Hepatic stellate cell (primary cell): ENCODE results near the gene DLGAP3.
"Not testable (repeated sequence)": the region's sequence is repeated elsewhere in the genome, so short reads cannot be mapped to it uniquely, and the experiment has no call there.

Source experiments
- DNase-seq: peaks from one replicate; pipeline ENCODE4 v3.0.0; 2011; ENCODE audit warnings: low spot score

The DLGAP3 gene

GRCh38 chr1:34829250-34829649, 100.2 kb downstream of the DLGAP3 start:
- DNase-seq = no peak

GRCh38 chr1:34828611-34829010, 100.8 kb downstream of the DLGAP3 start:
- no peak for DNase-seq

GRCh38 chr1:34827341-34827941, 102.0 kb downstream of the DLGAP3 start:
- no peak for DNase-seq

GRCh38 chr1:34825455-34826091, 103.9 kb downstream of the DLGAP3 start:
- DNase-seq = no peak

- DNase-seq = no peak
Observed at GRCh38 chr1:34824817-34825454, 104.5 kb downstream of the DLGAP3 start.

- DNase-seq = no peak
Observed at GRCh38 chr1:34822202-34822601, 107.2 kb downstream of the DLGAP3 start.

- DNase-seq = not testable (repeated sequence)
Observed at GRCh38 chr1:34818862-34819261, 110.6 kb downstream of the DLGAP3 start.

- no peak for DNase-seq
Observed at GRCh38 chr1:34816778-34817177, 112.7 kb downstream of the DLGAP3 start.

GRCh38 chr1:34816332-34816731, 113.1 kb downstream of the DLGAP3 start:
- no peak for DNase-seq
